HG02642 (cell line): ENCODE results near the gene STK4.

Experiments
- ATAC-seq: cut with Tn5 transposase; IDR thresholded peaks from one replicate; pipeline ENCODE4 v1.9.1; 2021; ENCODE audit warnings: mild to moderate bottlenecking; ENCODE audit not compliant: unreplicated experiment, poor library complexity

The STK4 gene

DNA sequence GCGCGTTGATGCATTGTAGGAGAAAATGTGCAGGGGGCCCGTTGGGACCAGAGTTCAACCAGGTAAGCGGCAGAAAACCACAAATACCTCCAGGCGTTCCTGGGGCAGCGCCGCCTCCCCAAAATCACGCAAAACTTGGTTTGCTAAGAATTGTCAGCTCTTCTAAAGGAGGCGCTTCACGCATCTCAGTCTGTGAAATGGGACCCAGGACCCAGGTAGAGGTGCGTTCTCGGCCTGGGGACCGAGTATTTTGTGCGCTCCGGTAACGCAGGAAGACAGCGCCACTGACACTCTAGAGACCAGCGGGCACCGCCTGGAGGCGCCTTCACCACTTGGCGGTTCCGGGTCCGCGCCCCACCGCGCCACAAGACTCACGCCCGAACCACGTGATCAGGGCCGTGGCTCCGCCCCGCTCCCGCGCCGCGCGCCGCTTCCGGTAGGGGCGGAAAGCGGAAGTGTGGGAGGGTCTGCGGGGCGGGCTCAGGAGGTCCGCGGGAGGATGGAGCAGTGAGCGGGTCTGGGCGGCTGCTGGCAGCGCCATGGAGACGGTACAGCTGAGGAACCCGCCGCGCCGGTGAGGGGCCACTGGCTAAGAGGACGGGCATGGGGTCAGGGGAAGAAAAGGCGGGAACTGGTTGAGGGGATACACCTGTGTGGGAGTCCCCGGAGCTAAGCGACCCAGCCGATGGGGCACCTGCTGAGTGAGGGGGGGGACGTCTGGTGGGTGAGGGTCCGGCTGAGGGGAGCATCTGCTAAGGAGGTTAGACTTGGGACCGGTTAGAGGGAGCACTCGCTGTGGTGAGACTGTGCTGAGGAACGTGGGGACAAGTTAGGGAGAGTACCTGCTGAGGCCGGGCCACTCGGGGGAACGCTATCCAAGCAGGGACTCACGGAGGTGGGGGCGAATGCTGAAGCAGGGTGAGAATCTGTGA is at the start of gene STK4:
STK4 (plus strand) TSS at position 483 of the 932 bp plus-strand sequence; CDS start at position 540, 57 bp downstream.
- ATAC-seq, result peak; percentile 82

DNA sequence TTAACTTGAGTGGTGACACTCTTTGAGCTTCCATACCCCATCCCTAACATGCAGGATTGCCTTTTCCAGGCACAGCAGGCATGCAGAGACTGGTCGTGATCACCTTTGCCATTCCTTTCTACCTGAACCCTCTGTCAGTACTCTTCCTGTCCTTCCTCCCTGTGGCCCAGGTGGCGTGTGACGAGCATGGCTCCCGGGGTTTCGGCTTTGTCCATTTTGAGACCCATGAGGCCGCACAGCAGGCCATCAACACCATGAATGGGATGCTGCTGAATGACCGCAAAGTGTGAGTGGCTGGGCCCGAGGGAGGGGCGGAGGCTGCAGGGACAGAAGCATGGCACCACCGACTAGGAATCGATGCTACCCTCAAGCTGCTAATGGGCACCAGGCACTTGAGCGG is 49.7 kb upstream of the STK4 start:
- no peak for ATAC-seq

DNA sequence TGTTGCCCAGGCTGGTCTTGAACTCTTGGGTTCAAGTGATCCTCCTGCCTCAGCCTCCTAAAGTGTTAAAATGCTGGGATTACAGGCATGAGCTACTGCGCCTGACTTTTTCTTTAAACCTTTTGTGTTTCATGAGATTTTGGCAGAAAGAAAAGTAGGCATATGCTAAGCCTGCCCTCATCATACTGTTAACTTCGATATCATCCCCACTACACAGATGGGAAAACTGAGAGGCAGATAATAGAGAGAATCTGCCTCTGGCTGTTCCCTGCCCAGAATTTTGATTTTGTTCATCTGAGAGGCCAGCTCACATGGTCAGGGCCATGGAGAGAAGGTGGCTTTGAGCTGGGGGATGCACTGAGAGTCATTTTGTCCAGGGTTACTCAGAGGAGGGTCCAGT is 48.9 kb upstream of the STK4 start:
- ATAC-seq, result no peak

DNA sequence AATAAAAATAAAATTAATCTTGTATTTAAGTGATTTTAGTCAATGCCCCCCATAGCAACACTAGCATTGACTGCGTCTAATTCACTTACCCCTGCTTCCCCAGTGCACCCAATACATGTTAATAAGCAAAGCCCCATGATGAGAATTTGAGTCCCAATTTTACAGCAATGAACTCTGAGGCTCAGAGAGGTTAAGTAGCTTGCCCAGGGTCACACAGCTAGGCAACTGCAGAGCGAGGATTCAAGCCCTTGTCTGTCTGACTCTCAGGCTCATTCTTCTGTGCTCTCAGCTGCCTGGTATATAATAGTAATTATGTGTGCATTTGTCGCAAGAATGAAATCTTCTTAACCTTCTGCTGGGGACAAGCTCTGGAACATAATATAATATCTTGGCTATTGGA is 48.0 kb upstream of the STK4 start:
- no peak for ATAC-seq

DNA sequence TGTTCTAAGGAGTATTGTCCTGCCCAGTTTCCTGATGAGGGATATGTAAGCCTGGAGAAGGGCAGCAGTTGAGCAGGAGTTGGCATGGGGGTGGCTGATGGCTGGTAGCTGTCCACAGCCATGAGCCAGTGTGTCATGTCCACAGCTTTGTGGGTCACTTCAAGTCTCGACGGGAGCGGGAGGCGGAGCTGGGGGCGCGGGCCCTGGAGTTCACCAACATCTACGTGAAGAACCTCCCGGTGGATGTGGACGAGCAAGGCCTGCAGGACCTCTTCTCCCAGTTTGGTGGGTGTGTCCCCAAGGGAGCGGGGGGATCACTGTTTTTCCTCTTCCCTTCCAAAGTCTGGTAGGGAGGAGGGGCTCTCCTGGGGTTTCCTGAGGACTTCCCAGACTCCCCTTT is 47.6 kb upstream of the STK4 start:
- ATAC-seq, result no peak

DNA sequence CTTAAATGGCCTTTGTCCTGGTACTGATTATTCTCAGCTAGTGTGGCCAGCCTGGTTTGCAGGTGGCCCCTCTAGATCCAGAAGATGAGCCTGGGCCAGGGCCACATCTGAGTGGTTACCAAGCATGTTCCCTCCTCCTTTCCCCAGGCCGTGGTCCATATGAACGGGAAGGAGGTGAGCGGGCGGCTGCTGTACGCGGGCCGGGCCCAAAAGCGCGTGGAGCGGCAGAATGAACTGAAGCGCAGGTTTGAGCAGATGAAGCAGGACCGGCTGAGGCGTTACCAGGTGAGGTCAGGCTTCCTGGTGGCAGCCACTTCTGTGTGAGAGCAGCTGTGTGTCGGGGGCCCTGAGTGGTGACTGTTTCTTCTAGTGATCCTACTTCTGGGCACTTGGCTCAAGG is 44.9 kb upstream of the STK4 start:
- no peak for ATAC-seq

DNA sequence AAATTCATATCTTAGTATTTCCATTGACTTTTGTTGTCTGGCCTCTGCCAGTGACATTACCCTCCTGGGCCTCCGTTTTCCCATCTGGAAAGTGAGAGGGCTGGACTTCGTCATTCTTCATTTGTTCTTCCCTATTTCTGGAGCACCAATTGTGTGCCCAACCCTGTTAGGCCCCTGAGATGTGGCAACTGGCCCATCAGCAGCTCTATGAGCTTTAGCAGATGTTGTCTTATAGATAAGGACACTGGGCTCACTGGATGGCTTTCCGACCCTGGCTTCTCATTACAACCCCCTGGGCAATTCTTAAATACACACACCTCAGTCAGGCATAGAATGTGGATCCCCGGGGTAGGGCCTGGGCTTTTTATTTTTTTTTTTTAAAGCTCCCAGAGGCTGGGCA is 41.8 kb upstream of the STK4 start:
- ATAC-seq, result no peak

DNA sequence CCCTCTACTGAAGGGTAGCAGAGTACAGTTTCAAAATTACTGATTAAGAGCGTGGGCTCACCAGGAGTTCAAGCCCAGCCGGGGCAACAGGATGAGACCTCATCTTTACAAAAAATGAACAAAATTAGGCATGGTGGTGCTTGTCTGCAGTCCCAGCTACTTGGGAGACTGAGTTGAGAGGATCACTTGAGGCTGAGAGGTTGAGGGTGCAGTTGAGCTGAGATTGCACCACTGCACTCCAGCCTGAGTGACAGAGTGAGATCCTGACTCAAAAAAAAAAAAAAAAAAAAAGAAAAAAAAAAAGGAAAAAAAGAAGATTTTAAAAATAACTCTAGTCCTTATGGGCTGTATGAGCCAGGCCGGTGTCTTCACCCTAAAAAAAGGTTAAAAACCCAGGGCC is 37.7 kb upstream of the STK4 start:
- ATAC-seq, result no peak

DNA sequence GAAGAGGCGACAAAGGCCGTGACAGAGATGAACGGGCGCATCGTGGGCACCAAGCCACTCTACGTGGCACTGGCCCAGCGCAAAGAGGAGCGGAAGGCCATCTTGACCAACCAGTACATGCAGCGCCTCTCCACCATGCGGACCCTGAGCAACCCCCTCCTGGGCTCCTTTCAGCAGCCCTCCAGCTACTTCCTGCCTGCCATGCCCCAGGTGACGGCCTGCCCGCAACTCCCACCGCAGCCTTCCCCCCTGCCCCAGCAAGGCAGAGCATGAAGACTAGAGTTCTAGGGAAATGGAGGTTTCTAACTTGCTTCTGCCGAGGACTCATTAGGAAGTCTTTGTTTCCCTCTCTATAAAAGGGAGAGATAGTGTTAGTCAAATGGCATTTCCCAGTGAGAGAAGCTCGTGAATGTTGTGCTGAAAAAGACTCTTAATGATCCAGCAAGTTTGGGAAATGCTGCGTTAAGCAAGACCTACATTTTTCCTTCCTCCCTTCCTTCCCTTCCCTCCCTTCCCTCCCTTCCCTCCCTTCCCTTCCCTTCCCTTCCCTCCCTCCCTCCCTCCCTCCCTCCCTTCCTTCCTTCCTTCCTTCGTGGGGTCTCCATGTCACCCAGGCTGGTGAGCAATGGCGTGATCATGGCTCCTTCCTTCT is 35.7 kb upstream of the STK4 start:
- no peak for ATAC-seq

DNA sequence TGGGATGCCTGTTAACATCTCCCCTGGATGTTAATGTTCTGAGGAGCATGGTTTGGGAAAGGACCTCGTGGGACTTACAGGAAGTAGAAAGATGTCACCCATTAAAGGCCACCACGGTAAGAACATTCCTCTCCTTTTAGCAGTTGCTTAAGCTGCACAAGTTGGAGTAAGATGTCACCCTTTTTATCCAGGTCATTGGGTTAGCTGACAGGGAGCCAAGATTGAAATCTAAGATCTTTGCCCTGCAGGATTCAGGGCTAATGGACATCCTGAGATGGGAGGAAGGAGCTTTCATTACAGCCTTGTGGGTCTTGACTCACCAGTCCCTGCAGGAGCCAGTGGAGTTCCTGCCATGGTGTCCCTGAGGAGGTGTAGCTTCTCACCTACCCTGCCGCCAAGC is 34.4 kb upstream of the STK4 start:
- ATAC-seq, result no peak

DNA sequence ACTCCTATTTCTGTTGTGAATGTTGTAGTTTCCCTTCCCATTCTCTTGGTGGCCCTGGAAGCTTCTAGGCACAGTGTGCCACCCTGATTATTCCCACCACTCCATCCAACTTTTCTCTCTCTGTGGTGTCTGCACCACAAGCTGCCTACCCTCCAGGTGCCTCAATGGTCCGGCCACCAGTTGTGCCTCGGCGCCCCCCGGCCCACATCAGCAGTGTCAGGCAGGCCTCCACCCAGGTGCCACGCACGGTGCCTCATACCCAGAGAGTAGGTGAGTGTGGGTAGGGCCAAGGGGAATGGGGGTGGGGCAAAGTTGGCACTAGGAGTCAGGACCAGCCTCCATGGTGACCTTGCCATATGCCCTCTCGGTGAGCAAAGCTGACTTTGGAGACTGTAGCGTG is 33.4 kb upstream of the STK4 start:
- ATAC-seq, result no peak

DNA sequence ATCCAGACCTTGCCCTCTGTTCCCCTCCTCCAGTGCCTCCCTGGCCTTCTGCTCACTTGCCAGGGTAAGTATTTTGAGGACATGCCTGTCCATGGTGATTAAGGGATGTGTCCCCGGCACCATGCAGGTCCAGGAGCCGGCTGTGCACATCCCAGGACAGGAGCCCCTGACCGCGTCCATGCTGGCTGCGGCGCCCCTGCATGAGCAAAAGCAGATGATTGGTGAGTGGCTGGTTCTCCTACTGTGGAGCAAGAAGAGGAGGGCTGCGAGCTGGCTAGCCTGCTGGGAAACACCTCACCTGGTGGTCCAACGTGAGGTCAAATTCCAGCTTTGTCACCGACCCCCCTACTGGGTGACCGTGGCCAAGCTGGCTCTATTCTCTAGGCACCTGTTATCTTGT is 29.8 kb upstream of the STK4 start:
- no peak for ATAC-seq

DNA sequence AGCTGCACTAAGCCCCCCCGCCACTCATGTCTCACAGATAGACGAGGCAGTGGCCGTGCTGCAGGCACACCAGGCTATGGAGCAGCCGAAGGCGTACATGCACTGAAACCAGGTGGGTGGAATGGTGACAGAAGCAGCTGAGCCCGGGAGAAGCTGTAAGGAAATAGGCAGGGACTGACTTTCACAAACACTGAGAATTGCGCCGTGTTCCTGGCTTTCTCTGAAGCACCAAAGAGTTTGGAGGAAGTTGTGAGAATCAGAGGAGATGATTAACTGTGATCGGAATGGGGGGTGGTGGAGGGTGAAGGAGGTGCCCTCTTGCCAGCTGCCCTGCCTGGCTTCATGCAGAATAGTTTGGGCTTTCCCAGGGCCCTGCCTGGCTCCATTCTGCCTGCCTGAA is 27.7 kb upstream of the STK4 start:
- no peak for ATAC-seq

DNA sequence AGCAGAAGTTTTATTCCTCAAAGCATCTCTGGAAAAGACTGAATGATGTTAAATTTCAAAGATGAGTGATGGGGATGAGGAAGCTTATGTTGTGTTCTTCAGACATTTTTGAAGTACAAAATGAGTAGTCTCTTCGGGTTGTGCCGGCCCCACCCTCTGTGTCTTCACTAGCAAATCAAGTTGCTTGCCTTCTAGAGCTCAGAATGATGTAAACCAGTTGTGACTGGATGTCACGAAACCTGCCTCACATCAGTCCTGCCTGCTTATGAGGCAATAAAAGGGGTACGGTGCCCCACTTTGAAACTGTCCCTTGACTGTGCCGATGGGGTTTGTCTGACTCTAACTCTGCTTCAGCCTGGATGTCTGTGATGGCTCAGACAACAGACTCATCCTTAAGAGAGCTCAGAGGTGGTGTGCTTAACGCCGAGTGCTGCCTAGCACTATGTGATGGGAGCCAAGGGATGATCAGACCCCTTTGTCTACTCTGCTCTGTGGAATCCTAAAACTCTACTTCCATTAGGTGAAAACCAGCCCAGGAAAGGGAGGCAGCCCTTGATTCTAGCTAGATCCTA is 25.1 kb upstream of the STK4 start:
- ATAC-seq, result no peak

DNA sequence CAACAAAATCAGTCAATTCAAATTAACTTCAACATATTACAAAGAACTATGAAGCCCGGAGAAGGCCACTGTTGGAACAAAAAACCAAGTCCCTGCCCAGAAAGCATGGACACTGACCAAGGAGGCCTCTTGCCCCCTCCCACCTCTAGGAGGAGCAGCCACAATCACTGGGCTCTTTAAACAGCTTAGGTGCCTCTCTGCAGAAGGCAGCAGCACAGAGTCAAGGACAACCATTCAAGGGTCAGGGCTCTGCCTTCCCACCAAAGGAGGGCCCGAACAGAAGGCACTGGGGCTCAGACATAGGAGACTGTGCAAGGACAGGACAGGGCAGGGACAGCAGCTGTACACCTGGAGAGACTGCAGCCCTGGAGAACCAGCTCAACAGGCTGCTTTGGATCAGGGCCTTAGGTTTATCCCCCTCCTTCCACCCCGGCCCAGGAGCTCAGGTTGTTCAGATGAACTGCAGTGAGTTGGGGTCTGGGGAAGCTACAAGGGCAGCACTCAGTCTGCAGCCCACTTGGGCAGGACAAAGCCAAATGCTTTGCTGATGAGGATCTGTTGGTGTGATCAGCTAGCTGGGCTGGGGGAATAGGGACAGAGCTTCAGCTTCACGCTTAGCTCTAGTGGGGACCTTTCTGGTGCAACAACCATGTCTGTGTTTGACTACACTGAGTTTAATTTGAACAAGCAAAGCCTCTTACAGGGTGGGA is 23.9 kb upstream of the STK4 start:
- no peak for ATAC-seq

DNA sequence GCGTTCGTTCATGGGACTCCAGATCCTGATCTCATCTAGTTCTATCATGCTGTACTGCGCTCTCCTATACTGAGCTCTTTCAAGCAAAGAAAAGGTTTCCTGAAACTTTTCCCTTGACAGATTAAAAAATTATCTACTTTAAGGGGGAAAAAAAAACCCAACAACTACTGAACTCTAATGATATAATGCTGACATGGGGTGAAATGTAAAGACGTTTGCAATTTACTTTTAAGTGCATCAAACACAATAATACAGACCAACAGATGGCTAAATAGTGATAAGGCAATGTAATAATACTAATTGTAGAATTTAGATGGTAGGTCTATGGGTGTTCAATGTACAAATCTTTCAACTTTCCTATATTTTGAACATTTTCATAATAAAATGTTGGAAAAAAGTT is 22.5 kb upstream of the STK4 start:
- ATAC-seq, result no peak

DNA sequence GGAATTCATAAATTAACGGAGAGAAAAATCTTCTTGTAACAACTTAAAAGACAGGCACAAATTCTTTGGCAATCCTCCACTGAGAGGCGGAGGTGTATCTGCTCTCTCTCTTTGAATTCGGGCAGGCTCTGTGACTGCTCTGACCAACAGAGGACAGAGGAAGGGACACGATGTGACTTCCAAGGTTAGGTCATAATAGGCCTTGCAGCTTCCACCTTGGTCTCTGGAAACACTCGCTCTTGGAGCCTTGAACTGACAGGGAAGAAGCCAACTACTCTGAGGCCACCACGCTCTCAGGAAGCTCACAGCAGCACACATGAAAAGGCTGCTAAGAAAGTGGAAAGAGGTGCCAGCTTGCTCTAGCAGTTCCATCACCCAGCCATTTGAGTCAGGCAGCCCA is 21.1 kb upstream of the STK4 start:
- ATAC-seq, result no peak

DNA sequence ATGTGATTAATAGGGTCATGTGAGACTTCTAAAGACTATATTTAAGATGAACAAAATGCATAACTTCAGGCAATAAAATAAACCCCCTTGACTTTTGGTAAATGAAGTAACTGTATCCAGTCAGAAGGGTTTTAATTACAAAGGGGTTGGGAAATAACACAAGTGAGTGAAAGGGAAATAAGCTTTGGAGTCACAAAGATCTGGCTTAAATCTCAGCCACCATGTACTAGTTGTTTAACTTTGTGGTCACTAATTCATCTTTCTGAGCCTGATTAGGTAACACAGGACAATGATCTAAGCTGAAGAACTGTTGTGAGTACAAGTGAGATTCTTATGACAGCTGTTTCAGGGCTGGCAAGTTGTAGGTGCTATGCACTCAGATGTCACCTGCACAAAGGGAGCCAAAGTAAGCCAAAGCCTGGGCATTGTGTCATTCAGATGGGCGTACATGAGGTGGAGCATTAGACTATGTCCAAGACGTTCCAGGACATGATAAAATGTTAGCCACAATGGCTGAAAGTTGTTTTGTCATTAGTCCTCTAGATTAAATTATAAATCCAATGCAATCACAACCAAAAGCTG is 19.9 kb upstream of the STK4 start:
- ATAC-seq, result no peak

DNA sequence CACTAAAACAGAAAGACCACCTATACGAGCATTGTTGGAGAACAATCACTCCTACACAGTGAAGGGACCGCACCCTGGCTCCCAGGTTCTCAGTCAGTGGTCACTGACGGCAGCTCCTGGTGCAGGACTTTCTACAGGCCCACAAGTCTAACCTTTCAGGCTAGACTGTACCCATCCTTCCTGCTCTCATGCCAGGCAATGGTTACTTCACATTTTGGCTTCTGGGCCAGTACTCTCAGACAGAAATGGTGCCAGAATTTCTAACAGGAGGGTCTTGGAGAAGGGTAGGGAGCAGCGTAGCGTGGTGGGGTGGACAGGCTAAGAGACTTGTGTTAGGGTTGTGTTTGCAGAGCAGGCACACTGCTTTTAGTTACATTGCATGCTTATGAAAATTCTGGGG is 18.2 kb upstream of the STK4 start:
- ATAC-seq, result no peak

DNA sequence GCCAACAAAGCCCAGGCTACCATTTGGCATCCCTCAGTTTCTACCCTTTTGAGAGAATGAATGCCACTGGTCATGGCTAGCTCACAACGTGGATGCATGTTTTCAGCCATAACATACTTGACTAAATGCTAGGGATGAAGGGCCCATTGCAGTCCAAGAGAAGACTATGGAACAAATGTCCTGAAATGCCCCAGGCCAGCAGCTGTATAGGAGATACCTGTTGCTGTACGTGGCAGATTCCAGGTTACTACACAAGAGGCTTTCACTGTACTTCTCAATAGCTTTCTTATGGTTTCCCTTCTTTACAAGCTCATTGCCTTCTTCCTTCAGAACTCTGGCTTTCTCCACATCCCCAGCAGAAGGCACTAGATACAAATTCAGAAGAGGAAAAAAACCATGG is 17.8 kb upstream of the STK4 start:
- no peak for ATAC-seq

DNA sequence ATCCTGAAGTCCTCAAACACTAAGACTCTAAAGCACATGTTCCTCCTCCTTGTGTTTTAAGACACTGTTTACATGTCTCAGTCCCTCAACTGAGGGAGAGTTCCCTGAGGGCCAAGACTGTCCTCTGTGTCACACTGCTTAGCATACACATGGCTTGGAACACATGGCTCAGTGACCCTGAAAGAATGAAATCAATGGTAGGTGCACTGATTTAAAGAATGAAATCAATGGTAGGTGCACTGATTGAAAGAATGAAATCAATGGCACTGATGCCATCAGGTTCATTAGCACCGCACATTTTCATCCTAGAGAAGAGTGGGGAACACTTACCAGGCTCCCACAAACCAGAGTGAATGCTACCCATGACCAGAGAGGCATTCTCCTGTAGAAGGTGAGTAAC is 15.9 kb upstream of the STK4 start:
- no peak for ATAC-seq
